Activated T-cell treated with anti-CD3 and anti-CD28 coated beads for 1 hour (primary cell): ENCODE measurements around the gene CCDC24.

Experiments
- DNase-seq: peaks from one replicate; pipeline ENCODE4 v3.0.0-alpha.2; 2020; ENCODE audit warnings: low read depth

CCDC24 gene

GRCh38 chr1:43997295-43997999, 6.0 kb downstream of the CCDC24 start:
- no peak for DNase-seq

GRCh38 chr1:43998000-43998378, 6.6 kb downstream of the CCDC24 start:
- no peak for DNase-seq

DNA sequence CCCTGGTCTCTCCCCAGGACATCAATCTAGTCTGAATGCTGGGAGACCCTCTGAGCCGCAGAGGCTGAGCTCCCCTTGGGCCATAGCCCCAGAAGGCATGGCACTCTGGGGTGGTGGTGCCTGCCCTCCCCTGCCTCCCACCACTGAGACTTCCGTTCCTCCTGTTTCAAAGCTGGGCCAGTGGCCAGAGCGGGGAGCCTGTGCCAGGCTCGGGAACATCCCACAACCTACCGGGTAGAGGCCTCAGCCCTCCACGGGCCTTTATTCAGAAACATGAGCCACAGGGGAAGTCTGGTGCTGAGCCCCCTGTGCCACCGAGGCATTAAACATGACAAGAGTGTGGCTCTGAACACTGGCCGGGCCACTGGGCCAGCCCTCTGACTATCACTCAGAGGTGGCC, 8.1 kb downstream of the CCDC24 start:
- no peak for DNase-seq

GRCh38 chr1:44000122-44000665, 8.8 kb downstream of the CCDC24 start:
- DNase-seq: no peak

DNA sequence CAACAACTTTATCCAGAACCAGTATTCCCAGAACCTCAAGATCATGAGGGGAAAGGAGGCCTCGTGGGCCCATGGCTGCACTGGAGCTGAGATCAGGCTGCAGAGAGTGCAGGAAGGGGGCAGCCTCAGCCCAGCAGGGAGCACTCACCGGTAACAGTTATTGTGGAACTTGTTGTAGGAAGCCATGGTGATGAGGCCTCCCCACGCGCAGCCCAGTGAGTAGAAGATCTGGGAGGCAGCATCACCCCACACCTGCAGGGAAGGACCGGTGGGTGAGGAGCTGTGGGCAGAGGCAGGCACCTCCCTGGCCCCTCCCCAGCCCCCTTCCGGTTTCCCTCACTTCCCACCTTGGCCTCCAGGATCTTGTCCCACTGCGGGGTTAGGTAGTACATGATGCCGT, 10.8 kb downstream of the CCDC24 start:
- no peak for DNase-seq

DNA sequence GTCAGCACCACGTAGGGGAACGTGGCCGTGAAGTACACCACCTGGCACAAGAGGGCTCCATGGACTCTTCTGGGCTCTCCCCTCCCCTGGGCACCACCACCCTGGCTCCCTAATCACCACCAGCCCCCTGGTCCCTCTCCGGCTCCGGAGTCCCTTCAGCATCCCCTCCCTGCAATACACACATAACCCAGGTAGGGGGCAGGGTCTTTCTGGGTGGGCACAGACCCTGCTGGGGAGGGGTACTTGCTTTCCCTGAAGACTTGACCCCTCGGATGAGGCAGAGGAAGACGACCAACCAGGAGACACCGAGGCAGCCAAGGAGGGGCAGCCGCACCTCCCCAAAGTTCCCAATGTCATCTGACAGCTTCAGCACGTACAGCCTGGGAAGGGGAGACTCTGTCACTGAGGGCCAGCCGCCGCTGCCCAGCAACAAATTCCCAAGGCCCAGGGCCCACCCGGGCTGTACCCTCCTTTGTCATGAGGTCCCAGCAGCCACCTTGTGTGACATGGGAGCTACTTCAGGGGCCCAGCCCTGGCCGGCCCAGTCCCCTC, 11.3 kb downstream of the CCDC24 start:
- DNase-seq: no peak

- DNase-seq: no peak
Observed at GRCh38 chr1:44008259-44008658, 16.9 kb downstream of the CCDC24 start.

DNA sequence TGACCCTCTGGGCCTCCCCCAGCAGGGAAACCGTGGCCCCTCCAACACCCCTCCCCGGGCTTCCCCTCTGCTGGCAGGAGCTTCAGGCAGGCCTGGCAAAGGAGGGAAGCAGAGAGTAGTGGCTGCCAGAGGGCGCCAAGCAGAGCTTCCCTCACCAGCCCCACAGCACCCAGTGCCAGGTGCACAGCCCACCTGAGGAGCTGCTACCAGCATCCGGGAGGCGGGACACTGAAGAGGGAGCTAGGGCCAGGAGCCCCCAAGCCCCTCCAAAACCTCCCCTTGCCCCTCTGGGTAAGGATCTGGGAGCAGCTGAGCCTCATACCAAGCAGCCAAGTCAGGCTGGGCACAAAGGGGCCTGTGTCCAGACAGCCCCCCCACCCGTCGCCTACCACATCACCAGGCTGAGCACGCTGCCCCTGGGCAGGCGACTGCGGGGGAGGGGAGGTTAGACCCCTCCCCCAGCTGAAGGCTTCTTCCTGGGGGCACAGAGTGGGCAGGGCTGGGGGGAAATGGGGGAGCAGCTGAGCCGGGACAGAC, 19.6 kb downstream of the CCDC24 start:
- DNase-seq: no peak

- DNase-seq: no peak
Observed at GRCh38 chr1:44012404-44012803, 21.0 kb downstream of the CCDC24 start.

DNA sequence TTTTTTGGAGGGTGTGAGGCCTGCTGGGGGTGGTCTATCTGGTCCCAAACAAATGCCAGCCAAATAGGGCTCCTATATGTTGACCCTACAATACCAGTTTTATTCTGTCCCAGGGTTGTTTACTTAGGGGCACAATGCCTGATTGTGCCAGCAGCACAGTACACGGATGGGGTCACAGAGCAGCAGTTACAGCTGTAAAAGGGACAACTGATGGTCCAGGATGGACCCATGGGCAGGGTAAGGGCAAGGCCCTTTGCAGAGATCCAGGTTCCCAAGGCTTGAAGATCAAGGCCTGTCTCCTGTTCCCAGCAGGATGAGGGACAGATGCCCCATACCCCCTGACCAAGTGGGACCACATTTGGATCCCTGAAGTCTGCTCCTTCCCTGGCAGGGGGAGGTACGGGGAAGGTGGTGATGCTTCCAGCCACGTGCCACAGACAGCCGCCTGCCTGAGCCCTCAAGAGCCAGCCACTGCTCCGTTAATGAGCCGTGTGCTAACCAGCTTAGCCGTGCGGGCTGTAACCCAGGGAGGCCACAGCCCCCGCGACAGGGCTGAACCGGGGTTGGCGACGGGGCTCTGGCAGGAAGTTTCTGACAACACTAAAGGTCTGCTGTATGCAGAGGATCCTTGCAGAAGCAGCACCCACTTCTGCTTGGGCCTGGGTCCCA, 21.7 kb downstream of the CCDC24 start:
- no peak for DNase-seq

- DNase-seq: no peak
Observed at GRCh38 chr1:44013949-44014348, 22.6 kb downstream of the CCDC24 start.

GRCh38 chr1:44014365-44015104, 23.1 kb downstream of the CCDC24 start:
- no peak for DNase-seq

DNA sequence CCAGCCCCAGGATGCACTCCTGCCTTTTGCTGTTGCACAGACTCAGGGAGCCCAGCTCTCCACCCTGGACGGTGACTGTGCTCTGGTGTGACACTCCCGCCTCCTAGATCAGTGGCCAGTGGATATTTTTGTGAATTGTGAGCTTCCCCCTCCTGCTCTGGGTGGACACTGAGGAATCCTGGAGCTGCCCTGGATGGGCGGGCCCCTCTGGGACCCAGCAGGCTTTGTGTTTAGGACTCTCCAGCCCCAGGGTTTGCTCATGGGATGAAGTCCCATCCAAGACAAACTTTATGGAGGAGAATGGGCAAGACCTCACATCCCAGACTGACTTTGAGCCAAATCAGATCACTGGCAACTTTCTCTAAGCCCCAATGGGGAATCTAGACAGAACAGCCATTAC, 23.8 kb downstream of the CCDC24 start:
- DNase-seq: no peak

GRCh38 chr1:44016041-44016889, 24.9 kb downstream of the CCDC24 start:
- no peak for DNase-seq

DNA sequence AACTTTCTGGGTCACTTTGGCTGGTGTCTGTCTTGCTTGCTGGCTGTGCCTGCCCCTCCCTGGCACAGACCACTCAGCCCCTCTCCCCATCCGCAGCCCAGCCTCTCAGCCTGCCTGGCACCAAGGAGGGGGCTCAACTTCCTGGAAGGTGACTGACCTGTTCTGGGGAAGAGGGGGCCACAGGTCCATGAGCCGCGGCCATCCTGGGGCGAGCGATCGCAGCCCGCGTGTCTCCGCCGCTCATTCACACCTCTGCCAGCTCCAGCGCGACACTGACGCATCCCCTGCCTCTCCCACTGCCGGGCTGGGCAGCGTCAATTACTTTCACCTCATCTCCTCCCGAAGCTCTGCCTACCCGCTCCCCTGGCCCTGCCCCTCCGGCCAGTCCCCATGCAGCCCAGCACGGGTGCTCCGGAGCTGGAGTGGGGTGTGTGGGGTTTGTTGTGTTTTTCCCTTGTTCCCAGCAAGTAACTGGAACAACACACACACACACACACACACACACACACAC, 25.5 kb downstream of the CCDC24 start:
- no peak for DNase-seq

GRCh38 chr1:44019466-44019948, 28.1 kb downstream of the CCDC24 start:
- no peak for DNase-seq

DNA sequence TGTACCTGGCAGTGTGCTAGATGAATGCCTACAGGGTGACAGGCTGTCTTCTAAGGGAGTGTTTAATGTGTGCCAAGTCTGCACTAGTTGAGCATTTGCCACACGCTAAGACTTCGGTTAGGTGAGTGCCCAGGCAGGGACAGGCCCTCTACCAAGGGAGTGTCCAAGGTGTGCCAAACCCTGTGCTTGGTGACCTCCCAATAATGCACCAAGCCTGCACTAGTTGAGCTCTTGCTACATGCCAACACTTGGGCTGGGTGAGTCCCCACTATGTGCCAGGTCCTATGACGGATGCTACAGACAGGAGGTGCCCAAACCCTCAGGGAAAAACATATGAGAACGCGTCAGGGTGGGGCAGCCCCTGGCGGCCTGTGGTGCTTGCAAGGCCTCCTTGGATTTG, 29.1 kb downstream of the CCDC24 start:
- no peak for DNase-seq

DNA sequence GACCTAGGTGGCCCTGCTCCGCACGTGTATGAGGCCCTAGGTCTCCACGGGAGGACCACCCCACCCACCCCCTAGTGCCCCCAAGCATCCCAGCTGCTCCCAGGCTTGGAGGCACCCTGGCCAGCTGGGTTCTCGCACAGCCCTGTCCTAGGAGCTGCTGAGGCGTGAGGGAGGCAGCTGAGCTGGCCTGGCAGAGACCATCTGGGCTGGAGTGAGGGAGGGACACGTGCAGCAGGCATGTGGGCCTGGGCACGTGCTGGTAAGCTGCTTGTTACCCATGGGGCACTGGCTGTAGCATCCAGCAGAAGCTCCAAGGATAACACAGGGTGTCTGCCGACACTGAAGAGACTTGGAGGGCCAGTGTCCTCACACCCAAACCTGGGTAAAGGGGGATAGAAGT, 29.8 kb downstream of the CCDC24 start:
- no peak for DNase-seq

- no peak for DNase-seq
Observed at GRCh38 chr1:44021581-44022321, 30.4 kb downstream of the CCDC24 start.
